HEK293 (cell line): ENCODE measurements around the gene SGMS1.

ENCODE experiments used
- CTCF ChIA-PET: fragments of 350-600 bp; formaldehyde crosslinking; extraction: SDS; loops from one replicate; lab custom pipeline; 2021; ENCODE audit warnings: antibody characterized with exemption; lab: Yijun Ruan, JAX
- POLR2A ChIA-PET: fragments of 300-600 bp; formaldehyde crosslinking; extraction: SDS; loops from one replicate; lab custom pipeline; 2020; ENCODE audit warnings: antibody characterized with exemption, inconsistent platforms; lab: Yijun Ruan, JAX
- H3K27ac ChIP-seq: fragments of 200-500 bp; sonication (Bioruptor generic); 2 replicates; pipeline ENCODE4 v1.5.1; 2014; ENCODE audit warnings: low read depth, low read length, control low read depth, inconsistent platforms; ENCODE audit errors: extremely low read depth
- H3K36me3 ChIP-seq, 2 experiments: fragments of 200-500 bp in 1 of 2; sonication (Bioruptor generic) in 1 of 2; 1 replicate in 1 of 2; 2 replicates in 1 of 2; pipeline ENCODE4 v1.5.1; 2014 to 2017; ENCODE audit warnings: inconsistent platforms in 2 of 2, low read length in 2 of 2; ENCODE audit not compliant: control insufficient read depth in 2 of 2, insufficient read depth in 1 of 2
- H3K4me1 ChIP-seq: fragments of 200-500 bp; sonication (Bioruptor generic); 2 replicates; pipeline ENCODE4 v1.5.1; 2014; ENCODE audit warnings: mild to moderate bottlenecking, low read length, inconsistent platforms; ENCODE audit not compliant: control insufficient read depth, insufficient read depth
- H3K4me3 ChIP-seq: 2 replicates; pipeline ENCODE4 v1.5.1; 2011; ENCODE audit warnings: low read depth, mild to moderate bottlenecking, control low read depth, low read length, moderate library complexity
- H3K9me3 ChIP-seq: fragments of 200-500 bp; sonication (Bioruptor generic); 2 replicates; pipeline ENCODE4 v1.5.1; 2014; ENCODE audit warnings: low read depth, low read length, inconsistent platforms; ENCODE audit not compliant: control insufficient read depth, insufficient read depth
- HOXA7 ChIP-seq: sonication (generic); formaldehyde crosslinking; IDR thresholded peaks from 2 replicates; pipeline ENCODE4 v1.8.1; 2022; ENCODE audit warnings: missing genetic modification reagents, borderline replicate concordance
- KLF1 ChIP-seq: fragments of 450-650 bp; formaldehyde crosslinking; IDR thresholded peaks from 2 replicates; pipeline ENCODE4 v1.5.1; 2016; ENCODE audit warnings: missing biosample characterization, missing genetic modification characterization
- PRDM1 ChIP-seq: fragments of 450-650 bp; formaldehyde crosslinking; IDR thresholded peaks from 2 replicates; pipeline ENCODE4; 2016; ENCODE audit warnings: missing biosample characterization, missing genetic modification characterization
- SCRT1 ChIP-seq: fragments of 450-650 bp; formaldehyde crosslinking; IDR thresholded peaks from 2 replicates; pipeline ENCODE4 v1.5.1; 2016; ENCODE audit warnings: missing biosample characterization, missing genetic modification characterization, borderline replicate concordance
- SP3 ChIP-seq: fragments of 450-650 bp; formaldehyde crosslinking; IDR thresholded peaks from 2 replicates; pipeline ENCODE4 v1.5.1; 2016; ENCODE audit warnings: missing biosample characterization, missing genetic modification characterization
- TRIM28 ChIP-seq: IDR thresholded peaks from 2 replicates; pipeline ENCODE4 v1.6.1; 2011; ENCODE audit warnings: low read length, control low read depth, borderline replicate concordance
- ZFP3 ChIP-seq: fragments of 450-650 bp; formaldehyde crosslinking; IDR thresholded peaks from 2 replicates; pipeline ENCODE4 v1.5.1; 2016; ENCODE audit warnings: low read depth, missing biosample characterization, missing genetic modification characterization
- ZNF112 ChIP-seq: fragments of 450-650 bp; formaldehyde crosslinking; IDR thresholded peaks from 2 replicates; pipeline ENCODE4 v1.5.0; 2017; ENCODE audit warnings: missing biosample characterization, missing genetic modification characterization
- ZNF114 ChIP-seq: fragments of 450-650 bp; formaldehyde crosslinking; IDR thresholded peaks from 2 replicates; pipeline ENCODE4 v1.5.0; 2017; ENCODE audit warnings: missing biosample characterization, missing genetic modification characterization
- ZNF133 ChIP-seq: fragments of 450-650 bp; formaldehyde crosslinking; IDR thresholded peaks from 2 replicates; pipeline ENCODE4 v1.5.1; 2016; ENCODE audit warnings: missing biosample characterization, missing genetic modification characterization
- ZNF19 ChIP-seq: fragments of 450-650 bp; formaldehyde crosslinking; IDR thresholded peaks from 2 replicates; pipeline ENCODE4; 2016; ENCODE audit warnings: missing biosample characterization, missing genetic modification characterization, low read depth
- ZNF211 ChIP-seq: fragments of 450-650 bp; formaldehyde crosslinking; IDR thresholded peaks from 2 replicates; pipeline ENCODE4 v1.5.1; 2016; ENCODE audit warnings: low read depth, missing biosample characterization, missing genetic modification characterization
- ZNF274 ChIP-seq, 2 experiments: fragments of 200-500 bp in 1 of 2; fragments of 450-650 bp in 1 of 2; sonication (Bioruptor generic) in 1 of 2; formaldehyde crosslinking in 1 of 2; IDR thresholded peaks; 2 replicates each; pipeline versions ENCODE4 v1.5.1 to v1.6.1; 2014 to 2016; ENCODE audit warnings: borderline replicate concordance in 1 of 2, inconsistent platforms in 1 of 2, low read length in 1 of 2, missing biosample characterization in 1 of 2, missing genetic modification characterization in 1 of 2
- ZNF302 ChIP-seq: fragments of 450-650 bp; formaldehyde crosslinking; IDR thresholded peaks from 2 replicates; pipeline ENCODE4 v1.5.1; 2016; ENCODE audit warnings: missing biosample characterization, missing genetic modification characterization, low read depth
- ZNF324 ChIP-seq: fragments of 450-650 bp; formaldehyde crosslinking; IDR thresholded peaks from 2 replicates; pipeline ENCODE4 v1.5.1; 2016; ENCODE audit warnings: missing biosample characterization, missing genetic modification characterization
- ZNF404 ChIP-seq: fragments of 450-650 bp; formaldehyde crosslinking; IDR thresholded peaks from 2 replicates; pipeline ENCODE4 v1.5.1; 2017; ENCODE audit warnings: missing biosample characterization, missing genetic modification characterization
- ZNF473 ChIP-seq: fragments of 450-650 bp; formaldehyde crosslinking; IDR thresholded peaks from 2 replicates; pipeline ENCODE4 v1.5.1; 2017; ENCODE audit warnings: missing biosample characterization, missing genetic modification characterization
- ZNF510 ChIP-seq: fragments of 450-650 bp; formaldehyde crosslinking; IDR thresholded peaks from 2 replicates; pipeline ENCODE4 v1.5.1; 2018; ENCODE audit warnings: mild to moderate bottlenecking, missing genetic modification characterization, missing biosample characterization; ENCODE audit not compliant: insufficient replicate concordance
- ZNF624 ChIP-seq: fragments of 450-650 bp; formaldehyde crosslinking; IDR thresholded peaks from 2 replicates; pipeline ENCODE4 v1.5.1; 2017; ENCODE audit warnings: missing biosample characterization, missing genetic modification characterization
- ZNF658 ChIP-seq: fragments of 450-650 bp; formaldehyde crosslinking; IDR thresholded peaks from 2 replicates; pipeline ENCODE4; 2016; ENCODE audit warnings: missing biosample characterization, missing genetic modification characterization
- ZSCAN16 ChIP-seq: fragments of 450-650 bp; formaldehyde crosslinking; IDR thresholded peaks from 2 replicates; pipeline ENCODE4 v1.5.1; 2016; ENCODE audit warnings: missing biosample characterization, missing genetic modification characterization
- TF ChIP-seq, protein P1 (sequence below): fragments of 450-650 bp; formaldehyde crosslinking; IDR thresholded peaks from 2 replicates; pipeline ENCODE4 v1.5.1; 2017; ENCODE audit warnings: missing biosample characterization, missing genetic modification characterization
- TF ChIP-seq, protein P2 (sequence below): fragments of 450-650 bp; formaldehyde crosslinking; IDR thresholded peaks from 2 replicates; pipeline ENCODE4 v1.5.1; 2017; ENCODE audit warnings: missing biosample characterization, mild to moderate bottlenecking, missing genetic modification characterization, moderate library complexity
- TF ChIP-seq, protein P3 (sequence below): fragments of 450-650 bp; formaldehyde crosslinking; IDR thresholded peaks from 2 replicates; pipeline ENCODE4 v1.5.1; 2016; ENCODE audit warnings: missing biosample characterization, missing genetic modification characterization
- TF ChIP-seq, protein P4 (sequence below): fragments of 450-650 bp; formaldehyde crosslinking; IDR thresholded peaks from 2 replicates; pipeline ENCODE4 v1.5.1; 2016; ENCODE audit warnings: missing biosample characterization, missing genetic modification characterization
- TF ChIP-seq, protein P5 (sequence below): IDR thresholded peaks from 2 replicates; pipeline ENCODE4 v1.6.1; 2011; ENCODE audit warnings: mild to moderate bottlenecking, low read depth, low read length, borderline replicate concordance
- TF ChIP-seq, protein P6 (sequence below): fragments of 450-650 bp; formaldehyde crosslinking; IDR thresholded peaks from 2 replicates; pipeline ENCODE4 v1.5.1; 2016; ENCODE audit warnings: missing biosample characterization, missing genetic modification characterization

SGMS1 gene

DNA sequence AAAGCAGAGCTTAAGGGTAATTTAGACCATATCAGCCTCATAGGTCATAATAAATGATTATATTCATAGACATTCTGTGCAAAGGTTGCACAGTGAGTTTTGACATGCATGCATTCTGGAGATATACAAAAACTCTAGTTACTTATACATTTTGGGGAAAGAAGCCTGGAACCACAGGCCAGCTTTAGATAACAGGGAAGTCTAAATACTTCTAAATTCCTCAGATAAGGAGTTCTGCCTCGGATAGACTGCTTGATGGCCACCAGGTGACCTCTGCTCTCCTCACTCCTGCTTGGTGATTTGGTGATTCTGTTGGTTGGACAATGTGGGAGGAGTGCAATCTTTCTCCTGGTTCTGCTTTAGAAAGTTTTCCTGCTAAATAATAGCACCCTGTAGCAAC lies 77.9 kb downstream of the SGMS1 start (continued):
- TF ChIP-seq, protein P1, sequence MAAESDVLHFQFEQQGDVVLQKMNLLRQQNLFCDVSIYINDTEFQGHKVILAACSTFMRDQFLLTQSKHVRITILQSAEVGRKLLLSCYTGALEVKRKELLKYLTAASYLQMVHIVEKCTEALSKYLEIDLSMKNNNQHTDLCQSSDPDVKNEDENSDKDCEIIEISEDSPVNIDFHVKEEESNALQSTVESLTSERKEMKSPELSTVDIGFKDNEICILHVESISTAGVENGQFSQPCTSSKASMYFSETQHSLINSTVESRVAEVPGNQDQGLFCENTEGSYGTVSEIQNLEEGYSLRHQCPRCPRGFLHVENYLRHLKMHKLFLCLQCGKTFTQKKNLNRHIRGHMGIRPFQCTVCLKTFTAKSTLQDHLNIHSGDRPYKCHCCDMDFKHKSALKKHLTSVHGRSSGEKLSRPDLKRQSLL (tag by site-specific recombination): no peak
- TF ChIP-seq TRIM28 (no peak), HOXA7 (CRISPR knock-in tag) (no peak), SCRT1 (tag by site-specific recombination) (no peak), ZNF112 (tag by site-specific recombination) (no peak), ZNF19 (tag by site-specific recombination) (no peak), ZSCAN16 (no peak), ZFP3 (tag by site-specific recombination) (no peak), ZNF624 (tag by site-specific recombination) (no peak), ZNF133 (tag by site-specific recombination) (no peak)

DNA sequence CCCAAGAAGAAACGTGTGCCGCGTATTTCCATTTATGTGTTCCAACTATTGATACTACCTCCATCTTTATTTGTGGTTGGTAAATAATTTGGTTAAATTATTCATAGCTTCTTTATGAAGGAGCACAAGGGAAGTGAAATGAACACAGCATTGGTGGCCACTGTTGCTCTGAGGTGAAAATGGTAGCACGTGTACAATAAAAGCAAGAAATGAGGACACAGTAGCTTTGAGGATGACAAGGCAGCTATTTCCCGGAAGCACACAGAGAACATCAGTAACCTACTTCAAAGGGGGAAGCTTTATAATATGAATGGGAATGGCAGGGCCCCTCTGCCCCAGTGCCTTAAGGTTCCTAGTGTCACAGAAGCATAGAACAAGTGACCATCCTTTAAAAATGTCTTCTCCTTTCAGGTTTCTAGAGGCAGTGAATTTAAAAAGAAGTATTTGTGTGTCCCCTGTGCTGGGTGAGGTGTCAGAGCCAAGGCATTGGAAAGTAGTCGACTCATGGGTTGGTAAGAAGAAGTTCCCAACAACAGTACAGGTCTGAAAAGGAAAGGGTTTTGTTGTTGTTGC lies 78.8 kb downstream of the SGMS1 start:
- Histone ChIP-seq H3K27ac (no peak overlapping the region), H3K36me3 (no peaks in the 10 kb centered on the region)
- POLR2A ChIA-PET: no interaction called here
- CTCF ChIA-PET: interaction anchor here (0.9 kb wide), 2 partner anchors 9 to 11 kb away, joined by 3 to 4 read pairs; no protein-coding TSS in a partner anchor
- TF ChIP-seq, protein P2, sequence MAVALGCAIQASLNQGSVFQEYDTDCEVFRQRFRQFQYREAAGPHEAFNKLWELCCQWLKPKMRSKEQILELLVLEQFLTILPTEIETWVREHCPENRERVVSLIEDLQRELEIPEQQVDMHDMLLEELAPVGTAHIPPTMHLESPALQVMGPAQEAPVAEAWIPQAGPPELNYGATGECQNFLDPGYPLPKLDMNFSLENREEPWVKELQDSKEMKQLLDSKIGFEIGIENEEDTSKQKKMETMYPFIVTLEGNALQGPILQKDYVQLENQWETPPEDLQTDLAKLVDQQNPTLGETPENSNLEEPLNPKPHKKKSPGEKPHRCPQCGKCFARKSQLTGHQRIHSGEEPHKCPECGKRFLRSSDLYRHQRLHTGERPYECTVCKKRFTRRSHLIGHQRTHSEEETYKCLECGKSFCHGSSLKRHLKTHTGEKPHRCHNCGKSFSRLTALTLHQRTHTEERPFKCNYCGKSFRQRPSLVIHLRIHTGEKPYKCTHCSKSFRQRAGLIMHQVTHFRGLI (tag by site-specific recombination): no peak
- TF ChIP-seq SP3 (tag by site-specific recombination): no peak
- no peak for TF ChIP-seq ZNF302 (tag by site-specific recombination)
- no peak for TF ChIP-seq ZNF274 (IDR thresholded peaks at IDR 0.05; ENCODE audit: low read length)
- TF ChIP-seq ZNF274 (tag by site-specific recombination; IDR thresholded peaks at IDR 0.05; ENCODE audit: borderline replicate concordance): no peak
- TF ChIP-seq, protein P3, sequence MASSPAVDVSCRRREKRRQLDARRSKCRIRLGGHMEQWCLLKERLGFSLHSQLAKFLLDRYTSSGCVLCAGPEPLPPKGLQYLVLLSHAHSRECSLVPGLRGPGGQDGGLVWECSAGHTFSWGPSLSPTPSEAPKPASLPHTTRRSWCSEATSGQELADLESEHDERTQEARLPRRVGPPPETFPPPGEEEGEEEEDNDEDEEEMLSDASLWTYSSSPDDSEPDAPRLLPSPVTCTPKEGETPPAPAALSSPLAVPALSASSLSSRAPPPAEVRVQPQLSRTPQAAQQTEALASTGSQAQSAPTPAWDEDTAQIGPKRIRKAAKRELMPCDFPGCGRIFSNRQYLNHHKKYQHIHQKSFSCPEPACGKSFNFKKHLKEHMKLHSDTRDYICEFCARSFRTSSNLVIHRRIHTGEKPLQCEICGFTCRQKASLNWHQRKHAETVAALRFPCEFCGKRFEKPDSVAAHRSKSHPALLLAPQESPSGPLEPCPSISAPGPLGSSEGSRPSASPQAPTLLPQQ: no peak
- no peak for TF ChIP-seq ZNF473
- no peak for TF ChIP-seq ZNF510 (tag by site-specific recombination)
- no peak for TF ChIP-seq ZNF658 (tag by site-specific recombination)
- TF ChIP-seq, protein P4, sequence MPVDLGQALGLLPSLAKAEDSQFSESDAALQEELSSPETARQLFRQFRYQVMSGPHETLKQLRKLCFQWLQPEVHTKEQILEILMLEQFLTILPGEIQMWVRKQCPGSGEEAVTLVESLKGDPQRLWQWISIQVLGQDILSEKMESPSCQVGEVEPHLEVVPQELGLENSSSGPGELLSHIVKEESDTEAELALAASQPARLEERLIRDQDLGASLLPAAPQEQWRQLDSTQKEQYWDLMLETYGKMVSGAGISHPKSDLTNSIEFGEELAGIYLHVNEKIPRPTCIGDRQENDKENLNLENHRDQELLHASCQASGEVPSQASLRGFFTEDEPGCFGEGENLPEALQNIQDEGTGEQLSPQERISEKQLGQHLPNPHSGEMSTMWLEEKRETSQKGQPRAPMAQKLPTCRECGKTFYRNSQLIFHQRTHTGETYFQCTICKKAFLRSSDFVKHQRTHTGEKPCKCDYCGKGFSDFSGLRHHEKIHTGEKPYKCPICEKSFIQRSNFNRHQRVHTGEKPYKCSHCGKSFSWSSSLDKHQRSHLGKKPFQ (tag by site-specific recombination): no peak
- no peak for TF ChIP-seq TRIM28
- no peak for TF ChIP-seq ZNF404
- TF ChIP-seq PRDM1 (tag by site-specific recombination): no peak
- TF ChIP-seq ZNF114 (tag by site-specific recombination): no peak
- TF ChIP-seq KLF1: no peak
- TF ChIP-seq, protein P5, sequence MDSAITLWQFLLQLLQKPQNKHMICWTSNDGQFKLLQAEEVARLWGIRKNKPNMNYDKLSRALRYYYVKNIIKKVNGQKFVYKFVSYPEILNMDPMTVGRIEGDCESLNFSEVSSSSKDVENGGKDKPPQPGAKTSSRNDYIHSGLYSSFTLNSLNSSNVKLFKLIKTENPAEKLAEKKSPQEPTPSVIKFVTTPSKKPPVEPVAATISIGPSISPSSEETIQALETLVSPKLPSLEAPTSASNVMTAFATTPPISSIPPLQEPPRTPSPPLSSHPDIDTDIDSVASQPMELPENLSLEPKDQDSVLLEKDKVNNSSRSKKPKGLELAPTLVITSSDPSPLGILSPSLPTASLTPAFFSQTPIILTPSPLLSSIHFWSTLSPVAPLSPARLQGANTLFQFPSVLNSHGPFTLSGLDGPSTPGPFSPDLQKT: no peak
- TF ChIP-seq, protein P6, sequence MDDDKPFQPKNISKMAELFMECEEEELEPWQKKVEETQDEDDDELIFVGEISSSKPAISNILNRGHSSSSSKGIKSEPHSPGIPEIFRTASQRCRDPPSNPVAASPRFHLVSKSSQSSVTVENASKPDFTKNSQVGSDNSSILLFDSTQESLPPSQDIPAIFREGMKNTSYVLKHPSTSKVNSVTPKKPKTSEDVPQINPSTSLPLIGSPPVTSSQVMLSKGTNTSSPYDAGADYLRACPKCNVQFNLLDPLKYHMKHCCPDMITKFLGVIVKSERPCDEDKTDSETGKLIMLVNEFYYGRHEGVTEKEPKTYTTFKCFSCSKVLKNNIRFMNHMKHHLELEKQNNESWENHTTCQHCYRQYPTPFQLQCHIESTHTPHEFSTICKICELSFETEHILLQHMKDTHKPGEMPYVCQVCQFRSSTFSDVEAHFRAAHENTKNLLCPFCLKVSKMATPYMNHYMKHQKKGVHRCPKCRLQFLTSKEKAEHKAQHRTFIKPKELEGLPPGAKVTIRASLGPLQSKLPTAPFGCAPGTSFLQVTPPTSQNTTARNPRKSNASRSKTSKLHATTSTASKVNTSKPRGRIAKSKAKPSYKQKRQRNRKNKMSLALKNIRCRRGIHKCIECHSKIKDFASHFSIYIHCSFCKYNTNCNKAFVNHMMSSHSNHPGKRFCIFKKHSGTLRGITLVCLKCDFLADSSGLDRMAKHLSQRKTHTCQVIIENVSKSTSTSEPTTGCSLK (tag by site-specific recombination): no peak
- no peak for TF ChIP-seq HOXA7 (CRISPR knock-in tag)
- no peak for TF ChIP-seq ZNF211
- TF ChIP-seq ZNF324 (tag by site-specific recombination): no peak
- TF ChIP-seq, all 188 proteins: peak for 0
- H3K9me3 ChIP-seq: no peaks in the 10 kb centered on the region
- H3K4me3 ChIP-seq: no peak overlapping the region
- no peaks in the 10 kb centered on the region for H3K4me1 ChIP-seq
